GM12878 (cell line): ENCODE results near the gene CTDP1. TPM values are rescaled to one million over a fixed set of nuclear protein-coding genes. Genes with fewer than 3 reads are reported as not detected.

Source experiments
- ATAC-seq: fragments of 200-7000 bp; cut with Tn5 transposase; 3 replicates; pipeline ENCODE4 v1.9.1; 2020; ENCODE audit warnings: mild to moderate bottlenecking, moderate library complexity
- BruUV-seq: library from RNA; stranded (reverse); fragments of 400-500 nt; replicated peaks from 2 replicates; lab custom pipeline; 2021; lab: Mats Ljungman, UMichigan
- CTCF ChIA-PET: fragments of 300-600 bp; sonication (Branson Sonifier 250); formaldehyde crosslinking; extraction: SDS; loops from one replicate; lab custom pipeline; 2021; ENCODE audit warnings: inconsistent platforms; lab: Yijun Ruan, JAX
- POLR2A ChIA-PET: fragments of 350-600 bp; formaldehyde crosslinking; extraction: SDS; loops from one replicate; lab custom pipeline; 2021; ENCODE audit warnings: inconsistent platforms; lab: Charles Lee
- RAD21 ChIA-PET: fragments of 300-600 bp; sonication (Branson Sonifier 250); formaldehyde crosslinking; loops from one replicate; lab custom pipeline; 2023; ENCODE audit warnings: antibody characterized with exemption; ENCODE audit not compliant: unreplicated experiment; lab: Charles Lee
- SMC1A ChIA-PET: fragments of 300-600 bp; sonication (Branson Sonifier 250); formaldehyde crosslinking; loops from one replicate; lab custom pipeline; 2023; ENCODE audit not compliant: unreplicated experiment, uncharacterized antibody; lab: Charles Lee
- DNase-seq: peaks from one replicate; pipeline ENCODE4 v3.0.0-alpha.2; 2011; ENCODE audit warnings: low read depth, low spot score
- FAIRE-seq: peaks from 3 replicates; lab custom pipeline; 2011; peaks lifted over from hg19 to GRCh38; lab: Jason Lieb, UNC
- H2AFZ ChIP-seq: 2 replicates; pipeline ENCODE4 v1.6.0; 2011; ENCODE audit warnings: low read depth, low read length, control low read depth; ENCODE audit not compliant: control insufficient read depth
- H3K27ac ChIP-seq: 2 replicates; pipeline ENCODE4 v1.5.1; 2011; ENCODE audit warnings: control low read depth; ENCODE audit not compliant: control insufficient read depth, insufficient read depth
- H3K27me3 ChIP-seq, 2 experiments: replicated peaks in 1 of 2; 2 replicates each; pipeline versions ENCODE4 v1.6.0 to v1.6.1; 2011; ENCODE audit warnings: low read length in 1 of 2; ENCODE audit not compliant: control insufficient read depth in 2 of 2, insufficient read depth in 2 of 2
- H3K36me3 ChIP-seq, 2 experiments: 2 replicates each; pipeline ENCODE4 v1.5.1; 2011; ENCODE audit warnings: low read length in 1 of 2; ENCODE audit not compliant: control insufficient read depth in 2 of 2, insufficient read depth in 2 of 2
- H3K4me1 ChIP-seq: 2 replicates; pipeline ENCODE4 v1.6.1; 2011; ENCODE audit warnings: mild to moderate bottlenecking, low read length, moderate library complexity, mixed read lengths; ENCODE audit not compliant: control insufficient read depth, insufficient read depth
- H3K4me2 ChIP-seq: 2 replicates; pipeline ENCODE4 v1.6.0; 2011; ENCODE audit warnings: control low read depth; ENCODE audit not compliant: control insufficient read depth, insufficient read depth
- H3K4me3 ChIP-seq: fragments of 200-600 bp; sonication (generic); 2 replicates; pipeline ENCODE4 v1.5.1; 2016
- H3K79me2 ChIP-seq: 2 replicates; pipeline ENCODE4 v1.6.0; 2011; ENCODE audit warnings: low read length; ENCODE audit not compliant: control insufficient read depth, insufficient read depth
- H3K9ac ChIP-seq: 2 replicates; pipeline ENCODE4 v1.8.0; 2011; ENCODE audit warnings: low read length, control low read depth, mixed read lengths; ENCODE audit not compliant: control insufficient read depth, insufficient read depth
- H3K9me3 ChIP-seq: replicated peaks from 3 replicates; pipeline ENCODE4 v1.5.1; 2011; ENCODE audit warnings: mild to moderate bottlenecking, low read length; ENCODE audit not compliant: control insufficient read depth, insufficient read depth
- H4K20me1 ChIP-seq: 2 replicates; pipeline ENCODE4 v1.6.0; 2011; ENCODE audit not compliant: control insufficient read depth, insufficient read depth
- BCL11A ChIP-seq: IDR thresholded peaks from 2 replicates; pipeline ENCODE4 v1.6.1; 2011; ENCODE audit warnings: low read depth, low read length
- CHD1 ChIP-seq: IDR thresholded peaks from 2 replicates; pipeline ENCODE4 v1.6.1; 2012; ENCODE audit warnings: low read depth, low read length, improper control_type of control experiment
- CREB1 ChIP-seq: IDR thresholded peaks from 2 replicates; pipeline ENCODE4 v1.6.1; 2012; ENCODE audit warnings: low read depth, mild to moderate bottlenecking, inconsistent platforms
- HDAC6 ChIP-seq: fragments of 200-600 bp; sonication (generic); IDR thresholded peaks from one replicate; pipeline ENCODE4 v1.8.0; 2017; ENCODE audit warnings: antibody characterized with exemption; ENCODE audit not compliant: unreplicated experiment
- HSF1 ChIP-seq: fragments of 150-350 bp; IDR thresholded peaks from 2 replicates; pipeline ENCODE4 v1.6.1; 2014; ENCODE audit warnings: mild to moderate bottlenecking, low read depth, low read length
- MYC ChIP-seq: IDR thresholded peaks from 2 replicates; pipeline ENCODE4 v1.6.1; 2011; ENCODE audit warnings: mild to moderate bottlenecking, low read length, moderate library complexity, inconsistent platforms; ENCODE audit not compliant: insufficient read depth, insufficient replicate concordance, insufficient read length, severe bottlenecking
- NFYB ChIP-seq: IDR thresholded peaks from 2 replicates; pipeline ENCODE4 v1.6.1; 2011; ENCODE audit warnings: low read depth, mild to moderate bottlenecking, low read length, improper control_type of control experiment, moderate library complexity; ENCODE audit not compliant: insufficient read depth
- PAX8 ChIP-seq: fragments of 450-650 bp; IDR thresholded peaks from 2 replicates; pipeline ENCODE4 v1.6.1; 2017; ENCODE audit warnings: mild to moderate bottlenecking, moderate library complexity
- RAD51 ChIP-seq: fragments of 450-650 bp; IDR thresholded peaks from 2 replicates; pipeline ENCODE4 v1.6.1; 2016; ENCODE audit warnings: moderate library complexity, mild to moderate bottlenecking, inconsistent platforms
- SIN3A ChIP-seq: IDR thresholded peaks from 2 replicates; pipeline ENCODE4 v1.6.1; 2012; ENCODE audit warnings: low read depth, low read length, improper control_type of control experiment
- SIX5 ChIP-seq: IDR thresholded peaks from 2 replicates; pipeline ENCODE4 v1.6.1; 2011; ENCODE audit warnings: mild to moderate bottlenecking, low read depth, low read length, moderate library complexity; ENCODE audit not compliant: severe bottlenecking
- SP1 ChIP-seq: IDR thresholded peaks from one replicate; pipeline ENCODE4 v1.6.1; 2011; ENCODE audit warnings: low read depth, low read length
- SUZ12 ChIP-seq: fragments of 200-600 bp; sonication (generic); IDR thresholded peaks from one replicate; pipeline ENCODE4 v1.6.1; 2018; ENCODE audit warnings: antibody characterized with exemption, mild to moderate bottlenecking; ENCODE audit not compliant: unreplicated experiment
- TCF7 ChIP-seq: IDR thresholded peaks from 2 replicates; pipeline ENCODE4 v1.6.1; 2014; ENCODE audit warnings: antibody characterized with exemption, borderline replicate concordance
- ZNF687 ChIP-seq: fragments of 450-650 bp; IDR thresholded peaks from 2 replicates; pipeline ENCODE4 v1.6.1; 2017; ENCODE audit warnings: mild to moderate bottlenecking, moderate library complexity
- WGBS: methylation state at CpG from one replicate; pipeline ENCODE4 v1.1.6; 2016; ENCODE audit warnings: low lambda C conversion rate; ENCODE audit not compliant: insufficient replicate concordance, insufficient coverage; ENCODE audit errors: missing lambda C conversion rate; 5-methylcytosine and 5-hydroxymethylcytosine counted together
- in situ Hi-C: fragments of 300-500 bp; cut with MboI; formaldehyde crosslinking; loops from 9 replicates; pipeline ENCODE4 v1.14.3; 2018; ENCODE audit warnings: mixed read lengths
- intact Hi-C: fragments of 100-400 bp; cut with micrococcal nuclease; formaldehyde crosslinking; loops from one replicate; pipeline ENCODE4 v1.14.2; 2022; ENCODE audit not compliant: unreplicated experiment
- polyA plus RNA-seq, 11 experiments: library from polyadenylated mRNA; depleted of rRNA in 4 of 11; unstranded in 6 of 11; stranded (reverse) in 5 of 11; fragments of >200 nt; fragmentation: Nextera tagmentation in 4 of 11; fragmentation: Illumina TruSeq in 1 of 11; extraction: Ambion mirVana in 4 of 11; extraction: Trizol in 1 of 11; gene quantifications; 1 replicate in 1 of 11; 2 replicates in 10 of 11; pipeline versions ENCODE4 v1.2.1 to v1.2.3, GENCODE V29; 2011 to 2016; ENCODE audit warnings: inconsistent platforms in 2 of 11, missing spikeins in 2 of 11, low read depth in 1 of 11
- total RNA-seq, 4 experiments: library from RNA; depleted of rRNA in 3 of 4; stranded (reverse); fragments of >200 nt in 3 of 4; fragmentation: Illumina TruSeq in 1 of 4; extraction: Trizol in 1 of 4; gene quantifications; 2 replicates each; pipeline versions ENCODE4 v1.2.1 to v1.2.3, GENCODE V29; 2013 to 2021
- TF ChIP-seq, protein P1 (sequence below): IDR thresholded peaks from 2 replicates; pipeline ENCODE4 v1.6.1; 2012; ENCODE audit warnings: low read depth, low read length, improper control_type of control experiment

CTDP1 gene
- total and polyA plus RNA-seq, 10 of the 15 experiments (the other 5 are each of a cell fraction or from before 2014, with no cell fraction given), result 0.32 to 31.3 (median 8.8) TPM

- TF ChIP-seq SIX5, result no peak
- no peak for TF ChIP-seq SP1
- TF ChIP-seq, all 136 proteins: peak for 0
Measured at GRCh38 chr18:79787865-79788733, 108.5 kb downstream of the CTDP1 start (continued).

- no peak for DNase-seq
- RAD21 ChIA-PET, result no interaction called here
Measured at GRCh38 chr18:79788734-79789085, 109.1 kb downstream of the CTDP1 start.

More at GRCh38 chr18:79788734-79789085, 109.1 kb downstream of the CTDP1 start:
- in situ Hi-C loops (no loop called here), intact Hi-C loops (no loop called here)
- ChIA-PET POLR2A (no interaction called here), SMC1A (no interaction called here), CTCF (no interaction called here)
- Histone ChIP-seq H4K20me1 (no peaks in the 10 kb centered on the region), H3K79me2 (no peaks in the 10 kb centered on the region), H3K36me3 (no peaks in the 10 kb centered on the region), H3K9me3 (no peaks in the 10 kb centered on the region; the same call in 2 of the 3 replicates), H3K27me3 (peaks cover 0 to 2% of the 10 kb centered on the region in 2 experiments; a peak in 2 of 4 replicates), H3K4me2 (no peak overlapping the region), H3K9ac (no peak overlapping the region), H3K4me3 (no peak overlapping the region), H3K4me1 (no peaks in the 10 kb centered on the region), H2AFZ (no peak overlapping the region), H3K27ac (no peak overlapping the region)
- no peak for ATAC-seq
- BruUV-seq, result no TSS peak
- TF ChIP-seq CREB1 (no peak), CHD1 (no peak), HDAC6 (no peak), SUZ12 (no peak), BCL11A (no peak), RAD51 (no peak), SIN3A (no peak), ZNF687 (no peak), PAX8 (no peak), MYC (no peak), NFYB (no peak), TCF7 (no peak), HSF1 (no peak)
- TF ChIP-seq, protein P1, sequence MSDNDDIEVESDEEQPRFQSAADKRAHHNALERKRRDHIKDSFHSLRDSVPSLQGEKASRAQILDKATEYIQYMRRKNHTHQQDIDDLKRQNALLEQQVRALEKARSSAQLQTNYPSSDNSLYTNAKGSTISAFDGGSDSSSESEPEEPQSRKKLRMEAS, result no peak
- no peak for FAIRE-seq
- WGBS, result 81% methylated on average over 18 of the region's 27 CpGs
